Spleen (tissue), 11 donors: ENCODE measurements around the gene STAG1. TPM values are rescaled to one million over a fixed set of nuclear protein-coding genes. Genes with fewer than 3 reads are reported as not detected.

Experiments used
- DNase-seq: peaks from one replicate; pipeline ENCODE4 v3.0.0-alpha.2; 2020
- H3K27ac ChIP-seq, 8 donors: fragments of 200-600 bp; sonication (generic) in 7 of 8; 1 replicate in 4 of 8; 2 replicates in 4 of 8; pipeline versions ENCODE4 v1.5.0 to v1.8.0; 2016 to 2021; ENCODE audit warnings: inconsistent platforms in 4 of 8, mild to moderate bottlenecking in 4 of 8, moderate library complexity in 1 of 8
- H3K27me3 ChIP-seq, 7 donors: fragments of 200-600 bp; sonication (generic) in 6 of 7; replicated peaks in 1 of 7; 1 replicate in 4 of 7; 2 replicates in 3 of 7; pipeline versions ENCODE4 v1.5.0 to v1.8.0; 2016 to 2021; ENCODE audit warnings: inconsistent platforms in 3 of 7, mild to moderate bottlenecking in 1 of 7
- H3K36me3 ChIP-seq, 6 donors: fragments of 200-600 bp; sonication (generic) in 5 of 6; 1 replicate in 4 of 6; 2 replicates in 2 of 6; pipeline versions ENCODE4 v1.5.0 to v1.8.0; 2016 to 2021; ENCODE audit warnings: inconsistent platforms in 2 of 6
- H3K4me1 ChIP-seq, 6 donors: fragments of 200-600 bp; sonication (generic) in 5 of 6; 1 replicate in 3 of 6; 2 replicates in 3 of 6; pipeline versions ENCODE4 v1.5.0 to v1.8.0; 2016 to 2021; ENCODE audit warnings: inconsistent platforms in 3 of 6
- H3K4me3 ChIP-seq, 8 donors: fragments of 200-600 bp; sonication (generic) in 7 of 8; 1 replicate in 4 of 8; 2 replicates in 4 of 8; pipeline versions ENCODE4 v1.5.0 to v1.8.0; 2016 to 2021; ENCODE audit warnings: inconsistent platforms in 4 of 8, mild to moderate bottlenecking in 4 of 8, moderate library complexity in 2 of 8
- H3K9me3 ChIP-seq, 8 donors: fragments of 200-600 bp; sonication (generic) in 7 of 8; 1 replicate in 4 of 8; 2 replicates in 4 of 8; pipeline versions ENCODE4 v1.5.0 to v1.8.0; 2016 to 2021; ENCODE audit warnings: inconsistent platforms in 4 of 8
- POLR2A ChIP-seq, 3 donors: fragments of 450-650 bp; IDR thresholded peaks; one replicate each; pipeline ENCODE4 v1.5.1; 2017; ENCODE audit warnings: antibody characterized with exemption in 3 of 3, mild to moderate bottlenecking in 1 of 3
- POLR2AphosphoS5 ChIP-seq, 3 donors: sonication (generic); formaldehyde crosslinking; IDR thresholded peaks; one replicate each; pipeline ENCODE4 v1.5.1; 2017; ENCODE audit warnings: antibody characterized with exemption in 3 of 3
- WGBS, 5 donors: extraction: QIAGEN DNeasy Blood & Tissue Kit in 3 of 5; methylation state at CpG; one replicate each; pipeline versions ENCODE4 v1.1.5 to v1.1.7; 2013 to 2018; 5-methylcytosine and 5-hydroxymethylcytosine counted together
- intact Hi-C: fragments of 100-400 bp; cut with DNase I; formaldehyde crosslinking; loops from one replicate; pipeline ENCODE4 v1.15.0; 2023; ENCODE audit warnings: low total_unique reads
- polyA plus RNA-seq, 3 donors: library from polyadenylated mRNA; stranded (reverse); fragments of 200-250 nt; gene quantifications; one replicate each; pipeline ENCODE4 v1.2.1, GENCODE V29; 2013
- total RNA-seq, 7 donors: library from RNA; depleted of rRNA in 3 of 7; stranded (reverse); fragments of >200 nt in 3 of 7; fragmentation: NEBNext Ultra II Directional in 4 of 7; extraction: Animal tissue kit (Norgen Biotek cat#: 25700) in 4 of 7; gene quantifications; one replicate each; pipeline versions ENCODE4 v1.1.0 to v1.2.1, GENCODE V29; 2016 to 2021
- TF ChIP-seq, protein P1 (sequence below), 11 experiments: fragments of 200-600 bp in 7 of 11; fragments of 450-650 bp in 4 of 11; sonication (generic) in 4 of 11; IDR thresholded peaks in 8 of 11; conservative IDR thresholded peaks in 3 of 11; 1 replicate in 7 of 11; 2 replicates in 4 of 11; pipeline versions ENCODE4 v1.4.0 to v1.8.0; 2016 to 2021; ENCODE audit warnings: antibody characterized with exemption in 11 of 11, inconsistent platforms in 4 of 11, mild to moderate bottlenecking in 1 of 11
- donor health status: healthy with polysubstance abuse.
- donor health status: DM: no; HTN: no; CAD: no; lungs with moderate emphysema.
- donor health status: DM: no; HTN: no; CAD: no.
- donor health status: Bipolar disorder and iron deficiency.
- donor health status: healthy.
- donor health status: DM: no; HTN: no; CAD: no.
- donor health status: DM: yes; HTN: yes; CAD: no.

Gene STAG1
- total and polyA plus RNA-seq, 10 donors = 7.2 to 61.6 (median 47.3) TPM

DNA sequence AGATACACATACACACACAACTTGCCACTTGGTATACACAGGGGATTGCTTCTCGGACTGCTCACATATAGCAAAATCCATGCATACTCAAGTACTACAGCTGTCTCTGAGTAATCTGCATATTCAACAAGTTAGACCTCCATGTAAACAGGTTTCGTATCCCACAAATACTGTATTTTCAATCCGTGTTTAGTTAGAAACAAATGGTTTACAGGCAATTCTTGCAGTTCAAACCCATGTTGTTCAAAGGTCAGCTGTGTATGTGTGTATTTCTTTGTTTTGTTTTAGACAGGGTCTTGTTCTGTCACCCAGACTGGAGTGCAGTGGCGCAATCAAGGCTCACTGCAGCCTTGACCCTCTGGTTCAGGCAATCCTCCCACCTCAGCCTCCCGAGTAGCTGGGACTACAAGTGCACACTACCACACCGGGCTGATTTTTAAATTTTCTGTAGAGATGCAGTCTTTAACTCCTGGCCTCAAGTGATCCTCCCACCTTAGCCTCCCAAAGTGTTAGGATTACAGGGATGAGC, 253.2 kb downstream of the STAG1 start:
- Histone ChIP-seq H3K36me3 (peaks cover 0 to 56% (median 11%) of the 10 kb centered on the region in 6 donors), H3K4me1 (no peaks in the 10 kb centered on the region), H3K4me3 (no peak overlapping the region), H3K27me3 (no peaks in the 10 kb centered on the region), H3K27ac (no peak overlapping the region), H3K9me3 (peaks cover 0 to 13% (median 0%) of the 10 kb centered on the region in 8 donors)
- intact Hi-C loops = no loop called here
- TF ChIP-seq POLR2AphosphoS5 (IDR thresholded peaks at IDR 0.05) (no peak), POLR2A (IDR thresholded peaks at IDR 0.05) (no peak)
- TF ChIP-seq, protein P1, sequence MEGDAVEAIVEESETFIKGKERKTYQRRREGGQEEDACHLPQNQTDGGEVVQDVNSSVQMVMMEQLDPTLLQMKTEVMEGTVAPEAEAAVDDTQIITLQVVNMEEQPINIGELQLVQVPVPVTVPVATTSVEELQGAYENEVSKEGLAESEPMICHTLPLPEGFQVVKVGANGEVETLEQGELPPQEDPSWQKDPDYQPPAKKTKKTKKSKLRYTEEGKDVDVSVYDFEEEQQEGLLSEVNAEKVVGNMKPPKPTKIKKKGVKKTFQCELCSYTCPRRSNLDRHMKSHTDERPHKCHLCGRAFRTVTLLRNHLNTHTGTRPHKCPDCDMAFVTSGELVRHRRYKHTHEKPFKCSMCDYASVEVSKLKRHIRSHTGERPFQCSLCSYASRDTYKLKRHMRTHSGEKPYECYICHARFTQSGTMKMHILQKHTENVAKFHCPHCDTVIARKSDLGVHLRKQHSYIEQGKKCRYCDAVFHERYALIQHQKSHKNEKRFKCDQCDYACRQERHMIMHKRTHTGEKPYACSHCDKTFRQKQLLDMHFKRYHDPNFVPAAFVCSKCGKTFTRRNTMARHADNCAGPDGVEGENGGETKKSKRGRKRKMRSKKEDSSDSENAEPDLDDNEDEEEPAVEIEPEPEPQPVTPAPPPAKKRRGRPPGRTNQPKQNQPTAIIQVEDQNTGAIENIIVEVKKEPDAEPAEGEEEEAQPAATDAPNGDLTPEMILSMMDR (IDR thresholded peaks at IDR 0.05 in 8 of 11, conservative IDR thresholded peaks at IDR 0.05 in 3 of 11) = no peak
- 94 to 99% (median 96%) methylated on average over 6 of the region's 6 CpGs for WGBS, 5 donors
- no peak for DNase-seq

DNA sequence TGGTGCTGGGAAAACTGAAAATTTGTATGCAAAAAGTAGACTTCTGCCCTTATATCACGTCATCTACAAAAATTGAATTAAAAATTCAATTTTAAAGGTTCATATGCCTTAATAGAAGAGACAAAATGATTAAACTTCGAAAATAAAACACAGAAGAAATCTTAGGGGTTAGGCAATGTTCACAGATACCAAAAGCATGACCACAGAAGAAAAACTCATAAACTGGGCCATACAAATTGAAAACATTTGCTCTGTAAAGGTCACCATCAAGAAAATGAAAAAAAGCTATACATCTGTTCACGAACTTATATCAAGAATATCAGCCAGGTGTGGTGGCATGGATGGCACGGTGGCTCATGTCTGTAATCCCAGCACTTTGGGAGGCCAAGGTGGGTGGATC, 257.0 kb downstream of the STAG1 start:
- intact Hi-C loops = no loop called here
- H3K9me3 ChIP-seq = peaks cover 0 to 14% (median 0%) of the 10 kb centered on the region in 8 donors
- TF ChIP-seq POLR2AphosphoS5 (IDR thresholded peaks at IDR 0.05) (no peak), POLR2A (IDR thresholded peaks at IDR 0.05) (no peak)
- TF ChIP-seq, protein P1 (IDR thresholded peaks at IDR 0.05 in 8 of 11, conservative IDR thresholded peaks at IDR 0.05 in 3 of 11) = no peak
- no peak overlapping the region for H3K4me3 ChIP-seq
- 93 to 100% (median 97%) methylated on average over 4 of the region's 4 CpGs for WGBS, 5 donors
- H3K36me3 ChIP-seq = peaks cover 0 to 66% (median 12%) of the 10 kb centered on the region in 6 donors
- no peaks in the 10 kb centered on the region for H3K27me3 ChIP-seq
- H3K4me1 ChIP-seq = no peaks in the 10 kb centered on the region
- no peak for DNase-seq
- no peak overlapping the region for H3K27ac ChIP-seq

- no peak for TF ChIP-seq POLR2AphosphoS5 (IDR thresholded peaks at IDR 0.05)
- TF ChIP-seq, protein P1 (IDR thresholded peaks at IDR 0.05 in 8 of 11, conservative IDR thresholded peaks at IDR 0.05 in 3 of 11) = no peak
- TF ChIP-seq POLR2A (IDR thresholded peaks at IDR 0.05) = no peak
- WGBS, 5 donors = 97 to 99% (median 97%) methylated on average over 4 of the region's 4 CpGs
- intact Hi-C loops = no loop called here
These were observed 261.4 kb downstream of the STAG1 start for GRCh38 chr3:136490646-136491405.

DNA sequence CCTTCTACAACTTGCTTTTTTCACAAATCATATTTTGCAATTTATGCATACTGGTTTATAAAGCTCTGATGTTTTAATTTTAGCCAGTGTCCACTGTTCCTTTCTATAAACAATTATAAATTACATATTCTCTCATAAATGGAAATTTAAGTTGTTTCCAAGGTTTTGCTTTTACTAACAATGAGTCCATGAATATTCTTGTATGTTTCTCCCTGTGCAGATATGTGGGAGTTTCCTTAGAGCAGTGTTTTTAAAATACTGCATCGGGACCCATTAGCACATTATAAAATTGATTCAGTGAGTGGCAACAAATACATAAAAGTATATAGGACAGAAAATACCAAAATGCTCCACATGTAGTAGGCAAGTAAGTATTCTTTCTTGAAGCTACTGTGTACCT, 266.4 kb downstream of the STAG1 start:
- Histone ChIP-seq H3K36me3 (peaks cover 0 to 49% (median 3%) of the 10 kb centered on the region in 6 donors), H3K4me1 (no peaks in the 10 kb centered on the region), H3K4me3 (no peak overlapping the region), H3K27me3 (no peaks in the 10 kb centered on the region), H3K27ac (no peak overlapping the region), H3K9me3 (no peaks in the 10 kb centered on the region)
- 86 to 97% (median 91%) methylated on average over 1 of the region's 1 CpG for WGBS, 5 donors
- DNase-seq = no peak
- intact Hi-C loops = no loop called here
- TF ChIP-seq POLR2AphosphoS5 (IDR thresholded peaks at IDR 0.05) (no peak), POLR2A (IDR thresholded peaks at IDR 0.05) (no peak)
- TF ChIP-seq, protein P1 (IDR thresholded peaks at IDR 0.05 in 8 of 11, conservative IDR thresholded peaks at IDR 0.05 in 3 of 11) = no peak

More at GRCh38 chr3:136490646-136491405, 261.4 kb downstream of the STAG1 start:
- Histone ChIP-seq H3K27me3 (no peaks in the 10 kb centered on the region), H3K27ac (no peak overlapping the region), H3K4me1 (no peaks in the 10 kb centered on the region), H3K9me3 (peaks cover 0 to 14% (median 0%) of the 10 kb centered on the region in 8 donors), H3K4me3 (no peak overlapping the region), H3K36me3 (peaks cover 0 to 80% (median 10%) of the 10 kb centered on the region in 6 donors)
- no peak for DNase-seq
